Activated CD4-positive, alpha-beta T cell treated with anti-CD3 and anti-CD28 coated beads, Interleukin-2, amount 10 ng/mL, durations not matched to agents 7 days and 5 days (primary cell): Measurements from ENCODE around the gene AMN1. TPM values are rescaled to one million over a fixed set of nuclear protein-coding genes. Genes with fewer than 3 reads are reported as not detected.
"Not testable (repeated sequence)": the region's sequence is repeated elsewhere in the genome, so short reads cannot be mapped to it uniquely, and the experiment has no call there.

Source experiments
- CTCF ChIA-PET: fragments of 350-600 bp; sonication (Branson Sonifier 250); formaldehyde crosslinking; loops from one replicate; lab custom pipeline; 2021; ENCODE audit warnings: antibody characterized with exemption; lab: Charles Lee
- POLR2A ChIA-PET: fragments of 350-600 bp; sonication (Branson Sonifier 250); formaldehyde crosslinking; loops from one replicate; lab custom pipeline; 2021; ENCODE audit warnings: antibody characterized with exemption; lab: Charles Lee
- DNase-seq: peaks from one replicate; pipeline ENCODE4 v3.0.0-alpha.2; 2020
- H3K27ac Mint-ChIP-seq: one replicate; pipeline ENCODE4 v1.8.0; 2021; ENCODE audit warnings: mild to moderate bottlenecking, moderate library complexity, mixed read lengths
- H3K27me3 Mint-ChIP-seq: one replicate; pipeline ENCODE4 v1.8.0; 2021; ENCODE audit warnings: mixed read lengths
- H3K36me3 Mint-ChIP-seq: one replicate; pipeline ENCODE4 v1.8.0; 2021; ENCODE audit warnings: low read depth, mixed read lengths
- H3K4me1 Mint-ChIP-seq: one replicate; pipeline ENCODE4 v1.8.0; 2021; ENCODE audit warnings: mixed read lengths
- H3K4me3 Mint-ChIP-seq: one replicate; pipeline ENCODE4 v1.8.0; 2021; ENCODE audit warnings: mild to moderate bottlenecking, moderate library complexity, mixed read lengths
- H3K9me3 Mint-ChIP-seq: one replicate; pipeline ENCODE4 v1.8.0; 2021; ENCODE audit warnings: mixed read lengths
- total RNA-seq, 2 experiments: library from RNA; stranded (reverse); gene quantifications; one replicate each; pipeline ENCODE4 v1.2.3, GENCODE V29; 2021

Gene AMN1
- total RNA-seq, 2 experiments from 2014 or later: 6.1 to 6.6 TPM

- Mint-ChIP-seq H3K27me3 (no peaks in the 10 kb centered on the region), H3K4me3 (peak overlapping the region; percentile 93), H3K27ac (peak overlapping the region; percentile 99), H3K36me3 (peaks cover 44% of the 10 kb centered on the region), H3K4me1 (peaks cover 51% of the 10 kb centered on the region), H3K9me3 (peaks cover 28% of the 10 kb centered on the region)
- ChIA-PET POLR2A (no interaction called here), CTCF (interaction anchor here (0.6 to 3.2 kb wide), 5 partner anchors 9 to 77 kb away, joined by 3 to 11 read pairs (median 3); no protein-coding TSS in a partner anchor)
- no peak for DNase-seq
These were observed 884 bp upstream of the AMN1 start for GRCh38 chr12:31729705-31730104.

GRCh38 chr12:31728289-31728916 lies 418 bp downstream of the AMN1 start:
- H3K36me3 Mint-ChIP-seq: peaks cover 44% of the 10 kb centered on the region

GRCh38 chr12:31727192-31727591 lies 1.6 kb downstream of the AMN1 start:
- Mint-ChIP-seq H3K9me3 (peaks cover 26% of the 10 kb centered on the region), H3K4me3 (peak overlapping the region; percentile 35), H3K36me3 (peaks cover 51% of the 10 kb centered on the region), H3K27me3 (no peaks in the 10 kb centered on the region), H3K27ac (peak overlapping the region; percentile 58), H3K4me1 (peaks cover 53% of the 10 kb centered on the region)
- CTCF ChIA-PET: interaction anchor here (3.2 kb wide), 1 partner anchor 12 kb away, joined by 11 read pairs; no protein-coding TSS in a partner anchor
- POLR2A ChIA-PET: no interaction called here
- no peak for DNase-seq

More at GRCh38 chr12:31728289-31728916, 418 bp downstream of the AMN1 start:
- peaks cover 23% of the 10 kb centered on the region for H3K9me3 Mint-ChIP-seq
- POLR2A ChIA-PET: interaction anchor here (0.7 kb wide), 1 partner anchor 168 kb away, joined by 6 read pairs; no protein-coding TSS in a partner anchor
- peak; percentile 45 for DNase-seq
- H3K27ac Mint-ChIP-seq: peak overlapping the region; percentile 99
- CTCF ChIA-PET: interaction anchor here (0.6 to 3.2 kb wide), 6 partner anchors 10 to 265 kb away, joined by 3 to 11 read pairs (median 3); no protein-coding TSS in a partner anchor
- H3K4me1 Mint-ChIP-seq: peaks cover 50% of the 10 kb centered on the region
- H3K4me3 Mint-ChIP-seq: peak overlapping the region; percentile 93
- no peaks in the 10 kb centered on the region for H3K27me3 Mint-ChIP-seq

- ChIA-PET POLR2A (no interaction called here), CTCF (interaction anchor here (0.9 to 1.1 kb wide), 2 partner anchors 8 to 26 kb away, joined by 3 to 4 read pairs; no protein-coding TSS in a partner anchor)
- Mint-ChIP-seq H3K27me3 (no peaks in the 10 kb centered on the region), H3K4me3 (no peak overlapping the region), H3K27ac (no peak overlapping the region), H3K36me3 (peaks cover 52% of the 10 kb centered on the region), H3K9me3 (peaks cover 23% of the 10 kb centered on the region), H3K4me1 (peaks cover 54% of the 10 kb centered on the region)
- no peak for DNase-seq
These were observed 2.2 kb downstream of the AMN1 start for GRCh38 chr12:31726575-31726974.

GRCh38 chr12:31724557-31724956 lies 4.3 kb downstream of the AMN1 start:
- CTCF ChIA-PET: no interaction called here
- Mint-ChIP-seq H3K27me3 (no peaks in the 10 kb centered on the region), H3K36me3 (peaks cover 49% of the 10 kb centered on the region), H3K9me3 (peaks cover 26% of the 10 kb centered on the region), H3K4me3 (no peak overlapping the region), H3K4me1 (peaks cover 43% of the 10 kb centered on the region), H3K27ac (no peak overlapping the region)
- POLR2A ChIA-PET: no interaction called here
- DNase-seq: no peak

- no peak for DNase-seq
- H3K4me1 Mint-ChIP-seq: peaks cover 33% of the 10 kb centered on the region
- peaks cover 58% of the 10 kb centered on the region for H3K36me3 Mint-ChIP-seq
- ChIA-PET CTCF (interaction anchor here (1.2 to 1.7 kb wide), 3 partner anchors 10 to 13 kb away, joined by 3 to 6 read pairs (median 4); no protein-coding TSS in a partner anchor), POLR2A (no interaction called here)
- no peak overlapping the region for H3K27ac Mint-ChIP-seq
- H3K4me3 Mint-ChIP-seq: no peak overlapping the region
- H3K9me3 Mint-ChIP-seq: peaks cover 36% of the 10 kb centered on the region
- H3K27me3 Mint-ChIP-seq: no peaks in the 10 kb centered on the region
These were observed 6.2 kb downstream of the AMN1 start for GRCh38 chr12:31722580-31722979.

- not testable (repeated sequence) for H3K4me3 Mint-ChIP-seq, DNase-seq, H3K27me3 Mint-ChIP-seq, H3K27ac Mint-ChIP-seq
- Mint-ChIP-seq H3K9me3 (peaks cover 40% of the 10 kb centered on the region), H3K36me3 (peaks cover 52% of the 10 kb centered on the region), H3K4me1 (peaks cover 24% of the 10 kb centered on the region)
- ChIA-PET CTCF (interaction anchor here (0.8 to 1.2 kb wide), 2 partner anchors 19 to 37 kb away, joined by 3 read pairs; no protein-coding TSS in a partner anchor), POLR2A (interaction anchor here (0.6 kb wide), 1 partner anchor 441 kb away, joined by 10 read pairs; no protein-coding TSS in a partner anchor)
These were observed 10.2 kb downstream of the AMN1 start for GRCh38 chr12:31718542-31719198.

- CTCF ChIA-PET: interaction anchor here (0.7 kb wide), 1 partner anchor 128 kb away, joined by 5 read pairs; no protein-coding TSS in a partner anchor
- H3K27ac Mint-ChIP-seq, H3K4me1 Mint-ChIP-seq, DNase-seq, H3K4me3 Mint-ChIP-seq, POLR2A ChIA-PET, H3K27me3 Mint-ChIP-seq: not testable (repeated sequence)
- Mint-ChIP-seq H3K36me3 (peaks cover 41% of the 10 kb centered on the region), H3K9me3 (peaks cover 37% of the 10 kb centered on the region)
These were observed 11.8 kb downstream of the AMN1 start for GRCh38 chr12:31716998-31717397.

- Mint-ChIP-seq H3K4me3 (no peak overlapping the region), H3K4me1 (peaks cover 5% of the 10 kb centered on the region)
These were observed 13.5 kb downstream of the AMN1 start for GRCh38 chr12:31715283-31715825.

GRCh38 chr12:31714406-31715271 lies 14.2 kb downstream of the AMN1 start:
- CTCF ChIA-PET: interaction anchor here (0.6 to 1.9 kb wide), 5 partner anchors 11 to 366 kb away, joined by 3 to 5 read pairs (median 3); no protein-coding TSS in a partner anchor
- no peaks in the 10 kb centered on the region for H3K27me3 Mint-ChIP-seq
- peaks cover 32% of the 10 kb centered on the region for H3K36me3 Mint-ChIP-seq
- POLR2A ChIA-PET: no interaction called here
- no peak for DNase-seq
- no peak overlapping the region for H3K27ac Mint-ChIP-seq
- peaks cover 33% of the 10 kb centered on the region for H3K9me3 Mint-ChIP-seq
- peaks cover 5% of the 10 kb centered on the region for H3K4me1 Mint-ChIP-seq
- no peak overlapping the region for H3K4me3 Mint-ChIP-seq

More at GRCh38 chr12:31715283-31715825, 13.5 kb downstream of the AMN1 start:
- DNase-seq: no peak
- ChIA-PET CTCF (interaction anchor here (0.6 to 1.9 kb wide), 5 partner anchors 10 to 367 kb away, joined by 3 to 5 read pairs (median 3); partner anchors contain the start of gene AMN1), POLR2A (no interaction called here)
- Mint-ChIP-seq H3K36me3 (peaks cover 31% of the 10 kb centered on the region), H3K27me3 (no peaks in the 10 kb centered on the region), H3K9me3 (peaks cover 28% of the 10 kb centered on the region), H3K27ac (no peak overlapping the region)

- no peaks in the 10 kb centered on the region for H3K27me3 Mint-ChIP-seq
- H3K4me3 Mint-ChIP-seq: no peak overlapping the region
- ChIA-PET POLR2A (no interaction called here), CTCF (no interaction called here)
- H3K9me3 Mint-ChIP-seq: peaks cover 33% of the 10 kb centered on the region
- no peak for DNase-seq
- H3K4me1 Mint-ChIP-seq: peaks cover 5% of the 10 kb centered on the region
- H3K36me3 Mint-ChIP-seq: peaks cover 26% of the 10 kb centered on the region
- H3K27ac Mint-ChIP-seq: no peak overlapping the region
These were observed 15.9 kb downstream of the AMN1 start for GRCh38 chr12:31712877-31713276.
